Astrocyte of the cerebellum (primary cell): ENCODE results near the gene ADCY7.
A peak's percentile ranks its signal among the peaks of the same experiment; 100 is the strongest.
"Not testable (repeated sequence)": the region's sequence is repeated elsewhere in the genome, so short reads cannot be mapped to it uniquely, and the experiment has no call there.

Source experiments
- DNase-seq: peaks from one replicate; pipeline ENCODE4 v3.0.0-alpha.2; 2011; ENCODE audit warnings: low read depth
- H3K4me3 ChIP-seq: 2 replicates; pipeline ENCODE4 v1.5.1; 2011; ENCODE audit warnings: mild to moderate bottlenecking, low read depth, low read length, moderate library complexity
- in situ Hi-C: cut with HindIII; loops from 2 replicates; pipeline ENCODE4 v1.10.0; 2017; ENCODE audit warnings: low sequenced_read_pairs
- TF ChIP-seq, protein P1 (sequence below): IDR thresholded peaks from 2 replicates; pipeline ENCODE4 v1.5.1; 2012; ENCODE audit warnings: low read length, low read depth, moderate library complexity, mild to moderate bottlenecking; ENCODE audit errors: missing control alignments

ADCY7 gene

DNA sequence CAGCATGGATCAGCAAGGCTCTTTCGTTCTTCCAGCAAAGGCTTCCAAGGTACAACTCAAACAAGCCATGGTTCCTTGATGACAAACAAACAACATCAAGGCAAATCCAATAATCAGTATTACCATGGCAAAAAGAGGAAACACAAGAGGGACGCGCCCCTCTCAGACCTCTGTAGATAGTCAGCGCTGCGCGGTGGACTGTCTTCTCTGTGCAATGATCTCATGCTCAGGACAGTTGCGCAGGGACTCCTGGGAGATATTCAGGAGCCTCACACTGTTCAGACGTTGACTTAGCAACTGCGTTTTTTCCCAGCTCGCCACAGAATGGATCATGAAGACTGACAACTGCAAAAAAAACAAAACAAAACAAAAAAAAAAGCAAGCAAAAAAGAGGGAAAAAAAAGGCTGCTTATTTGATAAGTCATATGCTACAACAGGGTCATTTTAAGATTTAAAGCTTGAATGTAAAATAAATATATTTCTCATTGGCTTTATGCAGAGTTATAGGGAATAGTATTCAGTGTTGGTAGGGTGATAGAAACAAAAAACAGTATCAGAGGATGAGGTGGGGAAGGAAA, 37.1 kb upstream of the ADCY7 start:
- H3K4me3 ChIP-seq = no peak overlapping the region
- in situ Hi-C loops = no loop called here
- no peak for DNase-seq
- TF ChIP-seq, protein P1, sequence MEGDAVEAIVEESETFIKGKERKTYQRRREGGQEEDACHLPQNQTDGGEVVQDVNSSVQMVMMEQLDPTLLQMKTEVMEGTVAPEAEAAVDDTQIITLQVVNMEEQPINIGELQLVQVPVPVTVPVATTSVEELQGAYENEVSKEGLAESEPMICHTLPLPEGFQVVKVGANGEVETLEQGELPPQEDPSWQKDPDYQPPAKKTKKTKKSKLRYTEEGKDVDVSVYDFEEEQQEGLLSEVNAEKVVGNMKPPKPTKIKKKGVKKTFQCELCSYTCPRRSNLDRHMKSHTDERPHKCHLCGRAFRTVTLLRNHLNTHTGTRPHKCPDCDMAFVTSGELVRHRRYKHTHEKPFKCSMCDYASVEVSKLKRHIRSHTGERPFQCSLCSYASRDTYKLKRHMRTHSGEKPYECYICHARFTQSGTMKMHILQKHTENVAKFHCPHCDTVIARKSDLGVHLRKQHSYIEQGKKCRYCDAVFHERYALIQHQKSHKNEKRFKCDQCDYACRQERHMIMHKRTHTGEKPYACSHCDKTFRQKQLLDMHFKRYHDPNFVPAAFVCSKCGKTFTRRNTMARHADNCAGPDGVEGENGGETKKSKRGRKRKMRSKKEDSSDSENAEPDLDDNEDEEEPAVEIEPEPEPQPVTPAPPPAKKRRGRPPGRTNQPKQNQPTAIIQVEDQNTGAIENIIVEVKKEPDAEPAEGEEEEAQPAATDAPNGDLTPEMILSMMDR = no peak

DNA sequence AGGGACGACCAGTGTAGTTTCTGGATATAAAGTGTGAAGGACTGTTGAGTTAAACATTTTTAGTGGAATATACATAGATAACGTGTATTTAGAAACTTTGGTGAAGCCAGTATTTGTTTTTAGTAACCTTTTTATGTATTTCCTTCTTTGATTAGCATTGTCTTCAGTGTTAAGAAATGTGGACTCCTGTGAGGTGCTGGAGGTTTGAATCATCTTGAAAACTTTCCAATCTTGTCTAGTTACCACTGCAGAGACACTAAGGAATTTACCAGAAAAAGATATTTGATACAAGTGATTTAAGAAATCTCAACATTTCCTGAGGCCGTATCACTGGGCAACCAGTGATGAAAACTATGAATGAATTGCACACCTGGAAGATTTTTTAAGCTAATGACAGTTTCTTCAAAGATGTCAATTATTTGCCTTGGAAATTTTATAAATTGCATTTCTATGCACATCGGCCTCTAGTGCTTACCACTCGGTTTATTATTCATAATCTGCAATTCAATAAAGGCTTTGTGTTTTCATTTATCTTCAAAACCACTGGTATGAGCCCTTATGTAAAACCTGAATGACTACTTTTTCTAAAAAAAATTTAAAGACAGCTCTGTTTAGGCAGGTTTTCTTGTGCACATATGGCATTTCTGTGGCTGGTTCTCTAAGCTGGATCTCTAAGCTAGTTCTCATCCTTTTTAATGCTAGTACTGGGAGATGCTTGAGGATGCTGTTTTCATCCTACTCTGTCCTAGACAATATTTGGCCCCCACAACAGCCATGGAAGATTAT, 31.4 kb upstream of the ADCY7 start:
- DNase-seq = peak; percentile 31
- no peak overlapping the region for H3K4me3 ChIP-seq
- in situ Hi-C loops = no loop called here

DNA sequence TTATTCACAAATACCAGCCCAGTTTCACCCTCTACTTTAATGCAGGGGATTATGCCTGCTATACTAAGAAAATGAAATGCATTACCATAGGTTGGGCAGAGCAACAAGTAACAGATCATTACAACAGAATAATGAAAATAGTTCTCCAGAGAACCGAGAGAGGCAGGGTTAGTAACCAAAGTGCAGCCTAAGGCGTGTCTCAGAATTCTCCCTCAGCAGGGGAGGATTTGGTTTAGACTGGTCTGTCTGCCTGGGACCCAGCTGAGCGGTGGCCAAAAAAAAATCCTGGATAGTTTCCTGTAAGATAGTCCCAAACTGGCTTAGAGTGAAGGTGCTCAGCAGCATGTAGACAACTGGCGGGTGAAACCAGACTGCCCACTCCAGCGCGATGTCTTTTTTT, 30.8 kb upstream of the ADCY7 start:
- TF ChIP-seq, protein P1 = no peak
- no peak for DNase-seq
- H3K4me3 ChIP-seq = no peak overlapping the region
- in situ Hi-C loops = no loop called here

More for the DNA sequence above, 31.4 kb upstream of the ADCY7 start:
- TF ChIP-seq, protein P1 = no peak

DNA sequence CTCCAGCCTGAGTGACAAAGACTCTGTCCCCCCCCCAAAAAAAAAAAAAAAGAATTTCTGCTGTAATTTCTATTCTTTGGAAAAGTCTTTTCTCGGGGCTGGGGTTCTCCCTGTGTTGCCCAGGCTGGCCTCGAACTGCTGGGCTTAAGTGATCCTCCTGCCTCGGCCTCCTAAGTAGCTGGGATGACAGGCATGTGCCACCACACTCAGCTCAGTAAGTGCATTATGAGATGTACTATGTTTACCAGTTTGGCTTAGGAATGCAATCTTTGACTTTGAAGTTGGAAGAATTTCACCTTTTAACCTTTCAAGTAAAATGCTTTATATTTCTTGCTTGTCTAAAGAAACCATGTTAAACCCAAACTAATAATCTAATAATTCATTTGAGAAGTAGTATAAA, 28.0 kb upstream of the ADCY7 start:
- TF ChIP-seq, protein P1 = no peak
- DNase-seq = no peak
- no peak overlapping the region for H3K4me3 ChIP-seq
- in situ Hi-C loops = no loop called here

DNA sequence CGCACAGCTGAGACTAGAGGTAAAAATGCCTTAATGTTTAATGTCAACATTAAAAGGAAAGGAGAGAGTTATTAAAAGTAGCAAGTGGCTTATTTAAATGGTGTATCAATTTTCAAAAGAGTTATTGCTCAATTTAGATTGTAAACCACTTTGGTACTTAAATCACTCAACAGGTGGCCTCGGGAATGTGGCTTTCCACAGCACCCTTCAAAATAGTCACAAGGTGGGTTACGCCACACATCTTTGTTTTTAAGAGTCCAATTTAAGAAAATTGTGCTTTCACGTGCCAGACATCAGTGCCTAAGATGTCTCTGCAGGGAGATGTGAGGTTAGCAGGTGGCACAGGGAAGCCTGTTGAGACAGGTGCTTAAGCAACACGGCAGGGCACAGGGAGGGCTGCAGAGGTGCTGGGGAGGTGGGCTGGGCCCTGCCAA, 27.5 kb upstream of the ADCY7 start:
- TF ChIP-seq, protein P1 = no peak
- in situ Hi-C loops = no loop called here
- H3K4me3 ChIP-seq = no peak overlapping the region
- DNase-seq = no peak

DNA sequence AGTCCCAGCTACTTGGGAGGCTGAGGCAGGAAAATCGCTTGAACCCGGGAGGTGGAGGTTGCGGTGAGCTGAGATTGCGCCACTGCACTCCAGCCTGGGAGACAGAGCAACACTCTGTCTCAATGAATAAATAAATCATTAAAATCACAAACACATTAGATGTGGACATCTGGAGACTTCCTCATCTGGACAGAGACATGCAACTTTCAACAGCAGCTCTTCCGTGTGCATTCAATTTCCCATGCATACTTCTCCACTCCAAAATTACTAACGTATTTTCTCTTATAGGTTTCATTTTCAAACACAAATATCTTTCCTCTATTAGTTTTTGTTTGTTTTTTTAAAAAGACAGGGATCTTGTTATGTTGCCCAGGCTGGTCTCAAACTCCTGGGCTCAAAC, 23.3 kb upstream of the ADCY7 start:
- DNase-seq, H3K4me3 ChIP-seq, in situ Hi-C loops: not testable (repeated sequence)

DNA sequence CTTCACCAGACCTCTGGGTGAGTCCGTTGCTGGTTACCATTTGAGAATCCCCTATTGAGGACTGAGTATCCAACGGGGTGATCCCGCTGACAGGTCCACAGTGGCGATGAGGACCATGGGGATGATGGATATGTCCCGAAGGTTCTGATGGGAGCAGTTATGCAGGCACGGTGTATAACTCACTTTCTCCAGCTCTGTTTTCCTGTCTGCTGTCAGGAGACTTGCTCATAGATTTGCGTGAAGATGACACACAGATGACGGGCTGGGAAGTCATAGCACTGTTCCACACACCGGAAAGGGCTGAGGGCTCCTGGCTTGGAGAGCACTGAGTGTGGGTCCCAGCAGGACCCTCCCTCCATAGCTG, 22.2 kb upstream of the ADCY7 start:
- in situ Hi-C loops = no loop called here
- DNase-seq = no peak
- no peak overlapping the region for H3K4me3 ChIP-seq
- TF ChIP-seq, protein P1 = no peak
